GM12878 (cell line): ENCODE data around the gene SARS1. TPM values are rescaled to one million over a fixed set of nuclear protein-coding genes. Genes with fewer than 3 reads are reported as not detected.

Experiments
- ATAC-seq: fragments of 200-7000 bp; cut with Tn5 transposase; 3 replicates; pipeline ENCODE4 v1.9.1; 2020; ENCODE audit warnings: mild to moderate bottlenecking, moderate library complexity
- BruUV-seq: library from RNA; stranded (reverse); fragments of 400-500 nt; replicated peaks from 2 replicates; lab custom pipeline; 2021; lab: Mats Ljungman, UMichigan
- CTCF ChIA-PET: fragments of 300-600 bp; sonication (Branson Sonifier 250); formaldehyde crosslinking; extraction: SDS; loops from one replicate; lab custom pipeline; 2021; ENCODE audit warnings: inconsistent platforms; lab: Yijun Ruan, JAX
- POLR2A ChIA-PET: fragments of 350-600 bp; formaldehyde crosslinking; extraction: SDS; loops from one replicate; lab custom pipeline; 2021; ENCODE audit warnings: inconsistent platforms; lab: Charles Lee
- RAD21 ChIA-PET: fragments of 300-600 bp; sonication (Branson Sonifier 250); formaldehyde crosslinking; loops from one replicate; lab custom pipeline; 2023; ENCODE audit warnings: antibody characterized with exemption; ENCODE audit not compliant: unreplicated experiment; lab: Charles Lee
- SMC1A ChIA-PET: fragments of 300-600 bp; sonication (Branson Sonifier 250); formaldehyde crosslinking; loops from one replicate; lab custom pipeline; 2023; ENCODE audit not compliant: unreplicated experiment, uncharacterized antibody; lab: Charles Lee
- DNase-seq: peaks from one replicate; pipeline ENCODE4 v3.0.0-alpha.2; 2011; ENCODE audit warnings: low read depth, low spot score
- FAIRE-seq: peaks from 3 replicates; lab custom pipeline; 2011; peaks lifted over from hg19 to GRCh38; lab: Jason Lieb, UNC
- H2AFZ ChIP-seq: 2 replicates; pipeline ENCODE4 v1.6.0; 2011; ENCODE audit warnings: low read depth, low read length, control low read depth; ENCODE audit not compliant: control insufficient read depth
- H3K27ac ChIP-seq: 2 replicates; pipeline ENCODE4 v1.5.1; 2011; ENCODE audit warnings: control low read depth; ENCODE audit not compliant: control insufficient read depth, insufficient read depth
- H3K27me3 ChIP-seq, 2 experiments: replicated peaks in 1 of 2; 2 replicates each; pipeline versions ENCODE4 v1.6.0 to v1.6.1; 2011; ENCODE audit warnings: low read length in 1 of 2; ENCODE audit not compliant: control insufficient read depth in 2 of 2, insufficient read depth in 2 of 2
- H3K36me3 ChIP-seq, 2 experiments: 2 replicates each; pipeline ENCODE4 v1.5.1; 2011; ENCODE audit warnings: low read length in 1 of 2; ENCODE audit not compliant: control insufficient read depth in 2 of 2, insufficient read depth in 2 of 2
- H3K4me1 ChIP-seq: 2 replicates; pipeline ENCODE4 v1.6.1; 2011; ENCODE audit warnings: mild to moderate bottlenecking, low read length, moderate library complexity, mixed read lengths; ENCODE audit not compliant: control insufficient read depth, insufficient read depth
- H3K4me2 ChIP-seq: 2 replicates; pipeline ENCODE4 v1.6.0; 2011; ENCODE audit warnings: control low read depth; ENCODE audit not compliant: control insufficient read depth, insufficient read depth
- H3K4me3 ChIP-seq: fragments of 200-600 bp; sonication (generic); 2 replicates; pipeline ENCODE4 v1.5.1; 2016
- H3K79me2 ChIP-seq: 2 replicates; pipeline ENCODE4 v1.6.0; 2011; ENCODE audit warnings: low read length; ENCODE audit not compliant: control insufficient read depth, insufficient read depth
- H3K9ac ChIP-seq: 2 replicates; pipeline ENCODE4 v1.8.0; 2011; ENCODE audit warnings: low read length, control low read depth, mixed read lengths; ENCODE audit not compliant: control insufficient read depth, insufficient read depth
- H3K9me3 ChIP-seq: replicated peaks from 3 replicates; pipeline ENCODE4 v1.5.1; 2011; ENCODE audit warnings: mild to moderate bottlenecking, low read length; ENCODE audit not compliant: control insufficient read depth, insufficient read depth
- H4K20me1 ChIP-seq: 2 replicates; pipeline ENCODE4 v1.6.0; 2011; ENCODE audit not compliant: control insufficient read depth, insufficient read depth
- BCL11A ChIP-seq: IDR thresholded peaks from 2 replicates; pipeline ENCODE4 v1.6.1; 2011; ENCODE audit warnings: low read depth, low read length
- CEBPB ChIP-seq, 2 experiments: fragments of 150-350 bp in 1 of 2; IDR thresholded peaks; 2 replicates each; pipeline ENCODE4 v1.6.1; 2012 to 2014; ENCODE audit warnings: low read depth in 2 of 2, low read length in 2 of 2, borderline replicate concordance in 1 of 2, inconsistent platforms in 1 of 2
- EED ChIP-seq: sonication (generic); IDR thresholded peaks from 2 replicates; pipeline ENCODE4 v1.6.1; 2016; ENCODE audit warnings: antibody characterized with exemption, low read depth
- HDAC6 ChIP-seq: fragments of 200-600 bp; sonication (generic); IDR thresholded peaks from one replicate; pipeline ENCODE4 v1.8.0; 2017; ENCODE audit warnings: antibody characterized with exemption; ENCODE audit not compliant: unreplicated experiment
- IKZF2 ChIP-seq, 2 experiments: fragments of 450-650 bp; IDR thresholded peaks; 2 replicates each; pipeline ENCODE4 v1.6.1; 2017; ENCODE audit warnings: mild to moderate bottlenecking in 2 of 2, moderate library complexity in 2 of 2
- KAT2A ChIP-seq: conservative IDR thresholded peaks from 2 replicates; pipeline ENCODE4 v1.6.1; 2011; ENCODE audit warnings: low read depth, low read length; ENCODE audit not compliant: control insufficient read depth
- KDM1A ChIP-seq: fragments of 200-600 bp; sonication (generic); IDR thresholded peaks from 2 replicates; pipeline ENCODE4 v1.6.1; 2016; ENCODE audit warnings: borderline replicate concordance
- LARP7 ChIP-seq: fragments of 450-650 bp; IDR thresholded peaks from 2 replicates; pipeline ENCODE4 v1.6.1; 2017; ENCODE audit warnings: mild to moderate bottlenecking
- MTA2 ChIP-seq: fragments of 450-650 bp; IDR thresholded peaks from 2 replicates; pipeline ENCODE4 v1.6.1; 2016; ENCODE audit warnings: low read depth, mild to moderate bottlenecking, moderate library complexity
- MTA3 ChIP-seq: IDR thresholded peaks from 2 replicates; pipeline ENCODE4 v1.6.1; 2012; ENCODE audit warnings: low read length, inconsistent platforms, borderline replicate concordance
- NKRF ChIP-seq: fragments of 450-650 bp; conservative IDR thresholded peaks from 2 replicates; pipeline ENCODE4 v1.6.1; 2017; ENCODE audit warnings: mild to moderate bottlenecking, moderate library complexity
- NR2C1 ChIP-seq: fragments of 450-650 bp; IDR thresholded peaks from 2 replicates; pipeline ENCODE4 v1.6.1; 2017; ENCODE audit warnings: antibody characterized with exemption, mild to moderate bottlenecking, moderate library complexity
- PML ChIP-seq: IDR thresholded peaks from 2 replicates; pipeline ENCODE4 v1.6.1; 2012; ENCODE audit warnings: low read length, inconsistent platforms
- SIX5 ChIP-seq: IDR thresholded peaks from 2 replicates; pipeline ENCODE4 v1.6.1; 2011; ENCODE audit warnings: mild to moderate bottlenecking, low read depth, low read length, moderate library complexity; ENCODE audit not compliant: severe bottlenecking
- SRF ChIP-seq, 2 experiments: IDR thresholded peaks; 2 replicates each; pipeline ENCODE4 v1.6.1; 2011; ENCODE audit warnings: low read depth in 2 of 2, low read length in 2 of 2, mild to moderate bottlenecking in 1 of 2, moderate library complexity in 1 of 2
- WGBS: methylation state at CpG from one replicate; pipeline ENCODE4 v1.1.6; 2016; ENCODE audit warnings: low lambda C conversion rate; ENCODE audit not compliant: insufficient replicate concordance, insufficient coverage; ENCODE audit errors: missing lambda C conversion rate; 5-methylcytosine and 5-hydroxymethylcytosine counted together
- in situ Hi-C: fragments of 300-500 bp; cut with MboI; formaldehyde crosslinking; loops from 9 replicates; pipeline ENCODE4 v1.14.3; 2018; ENCODE audit warnings: mixed read lengths
- intact Hi-C: fragments of 100-400 bp; cut with micrococcal nuclease; formaldehyde crosslinking; loops from one replicate; pipeline ENCODE4 v1.14.2; 2022; ENCODE audit not compliant: unreplicated experiment
- polyA plus RNA-seq, 11 experiments: library from polyadenylated mRNA; depleted of rRNA in 4 of 11; unstranded in 6 of 11; stranded (reverse) in 5 of 11; fragments of >200 nt; fragmentation: Nextera tagmentation in 4 of 11; fragmentation: Illumina TruSeq in 1 of 11; extraction: Ambion mirVana in 4 of 11; extraction: Trizol in 1 of 11; gene quantifications; 1 replicate in 1 of 11; 2 replicates in 10 of 11; pipeline versions ENCODE4 v1.2.1 to v1.2.3, GENCODE V29; 2011 to 2016; ENCODE audit warnings: inconsistent platforms in 2 of 11, missing spikeins in 2 of 11, low read depth in 1 of 11
- total RNA-seq, 4 experiments: library from RNA; depleted of rRNA in 3 of 4; stranded (reverse); fragments of >200 nt in 3 of 4; fragmentation: Illumina TruSeq in 1 of 4; extraction: Trizol in 1 of 4; gene quantifications; 2 replicates each; pipeline versions ENCODE4 v1.2.1 to v1.2.3, GENCODE V29; 2013 to 2021
- TF ChIP-seq, protein P1 (sequence below): IDR thresholded peaks from 2 replicates; pipeline ENCODE4 v1.6.1; 2011; ENCODE audit warnings: borderline replicate concordance, low read depth, mild to moderate bottlenecking, moderate library complexity, mixed read lengths, low read length; ENCODE audit not compliant: insufficient read depth; ENCODE audit errors: extremely low read length
- TF ChIP-seq, protein P2 (sequence below): fragments of 450-650 bp; IDR thresholded peaks from 2 replicates; pipeline ENCODE4 v1.6.1; 2017; ENCODE audit warnings: low read depth, mild to moderate bottlenecking, moderate library complexity
- TF ChIP-seq, protein P3 (sequence below): IDR thresholded peaks from 2 replicates; pipeline ENCODE4 v1.6.1; 2011; ENCODE audit warnings: low read depth, mild to moderate bottlenecking, low read length, moderate library complexity, borderline replicate concordance; ENCODE audit errors: extremely low read depth

The SARS1 gene
- total and polyA plus RNA-seq, 10 of the 15 experiments (the other 5 are each of a cell fraction or from before 2014, with no cell fraction given) = 103 to 202 (median 138) TPM

DNA sequence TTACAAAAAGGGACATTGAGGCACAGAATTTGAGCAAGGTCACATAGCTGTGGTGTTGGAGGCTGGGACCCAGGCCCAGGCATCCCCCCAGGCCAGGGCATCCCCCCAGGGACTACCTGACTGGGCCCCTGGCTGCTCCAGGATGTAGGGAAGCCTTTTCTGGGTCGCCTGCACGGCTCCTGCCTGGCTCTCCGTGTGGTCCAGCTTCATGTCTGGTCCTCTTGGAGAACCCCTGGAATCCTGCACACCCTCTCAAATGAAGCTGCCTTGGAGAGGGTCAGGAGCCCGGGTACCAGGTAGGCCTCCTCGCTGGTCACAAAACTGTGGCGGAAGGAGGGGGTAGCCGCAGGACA lies 34.7 kb downstream of the SARS1 start (continued):
- TF ChIP-seq SRF (IDR thresholded peaks at IDR 0.05; ENCODE audit: low read depth in 2 of 2, low read length in 2 of 2) = no peak
- no peak for TF ChIP-seq MTA3
- no peak for TF ChIP-seq EED
- no peak for TF ChIP-seq HDAC6
- TF ChIP-seq KDM1A = no peak
- TF ChIP-seq, protein P1, sequence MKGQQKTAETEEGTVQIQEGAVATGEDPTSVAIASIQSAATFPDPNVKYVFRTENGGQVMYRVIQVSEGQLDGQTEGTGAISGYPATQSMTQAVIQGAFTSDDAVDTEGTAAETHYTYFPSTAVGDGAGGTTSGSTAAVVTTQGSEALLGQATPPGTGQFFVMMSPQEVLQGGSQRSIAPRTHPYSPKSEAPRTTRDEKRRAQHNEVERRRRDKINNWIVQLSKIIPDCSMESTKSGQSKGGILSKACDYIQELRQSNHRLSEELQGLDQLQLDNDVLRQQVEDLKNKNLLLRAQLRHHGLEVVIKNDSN = no peak
- TF ChIP-seq, all 136 proteins: peak for 0

DNA sequence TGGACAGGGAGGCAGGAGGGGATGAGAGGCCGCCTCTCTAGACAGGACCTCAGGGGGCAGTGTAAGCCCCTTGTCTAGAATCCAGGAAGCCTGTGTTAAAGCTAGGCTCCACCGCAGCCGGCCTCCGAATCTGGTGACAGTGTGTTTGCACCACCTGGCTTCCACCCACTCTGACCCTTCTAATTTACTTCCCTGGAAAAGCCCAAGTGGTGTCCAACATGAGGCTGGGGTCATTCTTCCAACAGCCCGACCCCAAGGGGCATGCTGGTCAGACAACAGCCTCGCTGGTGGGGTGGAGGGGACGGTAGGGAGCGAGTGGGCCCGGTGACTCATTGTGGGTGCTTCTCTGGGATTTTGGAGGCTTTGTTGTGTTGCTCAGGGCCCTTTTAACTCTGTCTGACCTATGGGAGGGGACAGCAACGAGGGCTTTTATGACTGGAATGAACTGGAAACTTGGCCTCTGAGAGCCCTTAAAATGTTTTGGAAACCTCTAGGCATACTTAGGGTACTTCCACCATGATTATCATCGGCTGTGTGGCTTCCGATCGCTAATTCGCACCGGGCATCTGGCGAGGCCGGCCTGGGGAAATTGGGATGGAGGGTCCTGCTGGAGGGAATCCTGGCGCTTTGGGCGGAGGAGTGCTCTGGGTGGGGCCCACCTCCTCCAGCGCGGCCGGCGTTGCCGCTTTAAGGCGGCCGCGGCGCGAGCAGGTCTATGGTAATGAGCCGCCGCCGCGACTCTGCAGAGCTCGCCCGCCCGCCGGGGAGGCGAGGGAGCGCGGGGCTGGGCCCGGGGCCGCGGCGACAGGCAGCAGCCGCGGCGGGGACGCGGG lies 35.3 kb downstream of the SARS1 start, which contains the start of gene CELSR2:
TSS of gene CELSR2 (plus strand) at position 743 of the 833 bp plus-strand sequence. CDS start 541 bp downstream, outside the sequence.
- ChIA-PET SMC1A (no interaction called here), POLR2A (interaction anchor here (1.2 kb wide), 1 partner anchor 139 kb away, joined by 3 read pairs; no protein-coding TSS in a partner anchor), CTCF (interaction anchor here (1.0 to 1.5 kb wide), 2 partner anchors 8 to 30 kb away, joined by 3 read pairs; no protein-coding TSS in a partner anchor), RAD21 (no interaction called here)
- BruUV-seq = no TSS peak
- Histone ChIP-seq H3K4me3 (no peak within 1 kb of the TSS; the same call in 1 of the 2 replicates), H3K27me3 (peaks cover 2 to 4% of the 10 kb centered on the region in 2 experiments; a peak in 3 of 4 replicates), H3K36me3 (no peaks in the 10 kb centered on the region), H2AFZ (peak within 1 kb of the TSS; percentile 30), H3K9me3 (no peaks in the 10 kb centered on the region), H3K79me2 (no peaks in the 10 kb centered on the region), H4K20me1 (no peaks in the 10 kb centered on the region), H3K27ac (no peak within 1 kb of the TSS), H3K4me2 (peak within 1 kb of the TSS; percentile 70), H3K4me1 (no peaks in the 10 kb centered on the region), H3K9ac (no peak within 1 kb of the TSS)
- FAIRE-seq (no peak), DNase-seq (no peak), ATAC-seq (peak; percentile 88)
- in situ Hi-C loops (no loop called here), intact Hi-C loops (no loop called here)
- WGBS = 28% methylated on average over 29 of the region's 49 CpGs
- TF ChIP-seq KAT2A (peak; percentile 44; the same call in 1 of the 2 replicates), LARP7 (no peak), BCL11A (no peak), IKZF2 (IDR thresholded peaks at IDR 0.05) (no peak), CEBPB (IDR thresholded peaks at IDR 0.05; ENCODE audit: borderline replicate concordance in 1 of 2, low read depth in 2 of 2, low read length in 2 of 2) (no peak), NR2C1 (no peak), NKRF (peak; percentile 82), MTA2 (no peak), SIX5 (no peak), PML (no peak)
- TF ChIP-seq, protein P2, sequence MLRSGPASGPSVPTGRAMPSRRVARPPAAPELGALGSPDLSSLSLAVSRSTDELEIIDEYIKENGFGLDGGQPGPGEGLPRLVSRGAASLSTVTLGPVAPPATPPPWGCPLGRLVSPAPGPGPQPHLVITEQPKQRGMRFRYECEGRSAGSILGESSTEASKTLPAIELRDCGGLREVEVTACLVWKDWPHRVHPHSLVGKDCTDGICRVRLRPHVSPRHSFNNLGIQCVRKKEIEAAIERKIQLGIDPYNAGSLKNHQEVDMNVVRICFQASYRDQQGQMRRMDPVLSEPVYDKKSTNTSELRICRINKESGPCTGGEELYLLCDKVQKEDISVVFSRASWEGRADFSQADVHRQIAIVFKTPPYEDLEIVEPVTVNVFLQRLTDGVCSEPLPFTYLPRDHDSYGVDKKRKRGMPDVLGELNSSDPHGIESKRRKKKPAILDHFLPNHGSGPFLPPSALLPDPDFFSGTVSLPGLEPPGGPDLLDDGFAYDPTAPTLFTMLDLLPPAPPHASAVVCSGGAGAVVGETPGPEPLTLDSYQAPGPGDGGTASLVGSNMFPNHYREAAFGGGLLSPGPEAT = 0 out of 2 replicates have a peak, but pooled peaks have one; percentile 16
- TF ChIP-seq, protein P3, sequence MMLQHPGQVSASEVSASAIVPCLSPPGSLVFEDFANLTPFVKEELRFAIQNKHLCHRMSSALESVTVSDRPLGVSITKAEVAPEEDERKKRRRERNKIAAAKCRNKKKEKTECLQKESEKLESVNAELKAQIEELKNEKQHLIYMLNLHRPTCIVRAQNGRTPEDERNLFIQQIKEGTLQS = no peak
